H9 (cell line): ENCODE results near the gene VPS72. TPM values are rescaled to one million over a fixed set of nuclear protein-coding genes. Genes with fewer than 3 reads are reported as not detected.
A peak's percentile ranks its signal among the peaks of the same experiment; 100 is the strongest.

ENCODE experiments used
- DNase-seq: peaks from one replicate; pipeline ENCODE4 v3.0.0-alpha.2; 2017
- H2AFZ ChIP-seq: one replicate; pipeline ENCODE4 v1.6.1; 2013; ENCODE audit warnings: mild to moderate bottlenecking, low read length, control low read depth, moderate library complexity
- H2AK5ac ChIP-seq: 2 replicates; pipeline ENCODE4 v1.6.1; 2013; ENCODE audit warnings: low read length, control low read depth, mixed read lengths; ENCODE audit not compliant: insufficient read length
- H2BK120ac ChIP-seq: one replicate; pipeline ENCODE4 v1.6.1; 2013; ENCODE audit warnings: low read depth, mild to moderate bottlenecking, low read length, control low read depth, inconsistent platforms; ENCODE audit not compliant: poor library complexity, severe bottlenecking
- H2BK12ac ChIP-seq: 2 replicates; pipeline ENCODE4 v1.6.1; 2013; ENCODE audit warnings: low read length, control low read depth, mixed read lengths, low read depth; ENCODE audit not compliant: insufficient read length
- H2BK15ac ChIP-seq: 2 replicates; pipeline ENCODE4 v1.6.1; 2013; ENCODE audit warnings: low read depth, low read length, control low read depth
- H2BK20ac ChIP-seq: one replicate; pipeline ENCODE4 v1.6.1; 2013; ENCODE audit warnings: low read depth, mild to moderate bottlenecking, low read length, control low read depth, inconsistent platforms; ENCODE audit not compliant: poor library complexity, severe bottlenecking
- H2BK5ac ChIP-seq: 2 replicates; pipeline ENCODE4 v1.6.1; 2013; ENCODE audit warnings: low read length, control low read depth, mixed read lengths; ENCODE audit not compliant: insufficient read length
- H3K14ac ChIP-seq: 2 replicates; pipeline ENCODE4 v1.6.1; 2013; ENCODE audit warnings: low read length, control low read depth; ENCODE audit not compliant: insufficient read depth
- H3K18ac ChIP-seq: 2 replicates; pipeline ENCODE4 v1.6.1; 2013; ENCODE audit warnings: low read depth, mild to moderate bottlenecking, mixed read lengths, low read length, control low read depth; ENCODE audit not compliant: insufficient read length
- H3K23ac ChIP-seq: 2 replicates; pipeline ENCODE4 v1.6.1; 2013; ENCODE audit warnings: low read length, control low read depth, mixed read lengths, low read depth; ENCODE audit not compliant: insufficient read length
- H3K23me2 ChIP-seq: 2 replicates; pipeline ENCODE4 v1.6.1; 2013; ENCODE audit warnings: low read depth, mild to moderate bottlenecking, mixed read lengths, low read length, control low read depth; ENCODE audit not compliant: insufficient read length, poor library complexity, severe bottlenecking
- H3K27ac ChIP-seq: 2 replicates; pipeline ENCODE4 v1.5.1; 2013; ENCODE audit warnings: low read length, control low read depth, mixed read lengths, low read depth; ENCODE audit not compliant: insufficient read length
- H3K27me3 ChIP-seq: 2 replicates; pipeline ENCODE4 v1.6.1; 2013; ENCODE audit warnings: low read length, control low read depth, inconsistent platforms; ENCODE audit not compliant: insufficient read depth
- H3K4ac ChIP-seq: 2 replicates; pipeline ENCODE4 v1.6.1; 2013; ENCODE audit warnings: low read depth, mild to moderate bottlenecking, control low read depth, inconsistent platforms, low read length, moderate library complexity
- H3K4me1 ChIP-seq: 2 replicates; pipeline ENCODE4 v1.6.1; 2013; ENCODE audit warnings: low read length, control low read depth, inconsistent platforms; ENCODE audit not compliant: insufficient read depth
- H3K4me2 ChIP-seq: 2 replicates; pipeline ENCODE4 v1.6.1; 2013; ENCODE audit warnings: low read length, control low read depth, mixed read lengths; ENCODE audit not compliant: insufficient read length, insufficient read depth
- H3K56ac ChIP-seq: 2 replicates; pipeline ENCODE4 v1.6.1; 2013; ENCODE audit warnings: low read depth, mild to moderate bottlenecking, mixed read lengths, low read length, control low read depth; ENCODE audit not compliant: insufficient read length
- H3K79me1 ChIP-seq: 2 replicates; pipeline ENCODE4 v1.6.1; 2013; ENCODE audit warnings: low read depth, mild to moderate bottlenecking, moderate library complexity, low read length, control low read depth, inconsistent platforms; ENCODE audit not compliant: insufficient read depth, poor library complexity, severe bottlenecking
- H3K79me2 ChIP-seq: 2 replicates; pipeline ENCODE4 v1.6.1; 2013; ENCODE audit warnings: low read length, control low read depth, inconsistent platforms; ENCODE audit not compliant: insufficient read depth
- H3K9ac ChIP-seq: 2 replicates; pipeline ENCODE4 v1.6.1; 2013; ENCODE audit warnings: low read length, control low read depth, mixed read lengths; ENCODE audit not compliant: insufficient read length; ENCODE audit errors: extremely low read depth
- H3K9me3 ChIP-seq: one replicate; pipeline ENCODE4 v1.6.1; 2013; ENCODE audit warnings: low read depth, low read length, inconsistent platforms; ENCODE audit not compliant: control insufficient read depth
- H3T11ph ChIP-seq: one replicate; pipeline ENCODE4 v1.6.1; 2013; ENCODE audit warnings: mild to moderate bottlenecking, low read length, control low read depth, inconsistent platforms
- H4K20me1 ChIP-seq: one replicate; pipeline ENCODE4 v1.6.1; 2013; ENCODE audit not compliant: control insufficient read depth, insufficient read length, insufficient read depth
- H4K5ac ChIP-seq: 2 replicates; pipeline ENCODE4 v1.6.1; 2013; ENCODE audit warnings: low read depth, mild to moderate bottlenecking, mixed read lengths, low read length, control low read depth; ENCODE audit not compliant: insufficient read length
- H4K8ac ChIP-seq: replicated peaks from 2 replicates; pipeline ENCODE4 v1.6.1; 2013; ENCODE audit warnings: low read length, control low read depth, mixed read lengths, low read depth; ENCODE audit not compliant: insufficient read length
- H4K91ac ChIP-seq: 2 replicates; pipeline ENCODE4 v1.6.1; 2013; ENCODE audit warnings: low read depth, mild to moderate bottlenecking, moderate library complexity, mixed read lengths, low read length, control low read depth; ENCODE audit not compliant: insufficient read length
- H3K27ac Mint-ChIP-seq, 3 experiments: 2 replicates in 2 of 3; 3 replicates in 1 of 3; pipeline ENCODE4 v1.8.0; 2020 to 2021; ENCODE audit warnings: mixed read lengths in 3 of 3, mild to moderate bottlenecking in 1 of 3, moderate library complexity in 1 of 3
- H3K27me3 Mint-ChIP-seq: 2 replicates; pipeline ENCODE4 v1.8.0; 2021; ENCODE audit warnings: low read depth, mild to moderate bottlenecking, moderate library complexity, mixed read lengths
- H3K36me3 Mint-ChIP-seq, 3 experiments: 2 replicates in 2 of 3; 3 replicates in 1 of 3; pipeline ENCODE4 v1.8.0; 2020 to 2021; ENCODE audit warnings: low read depth in 3 of 3, mixed read lengths in 3 of 3; ENCODE audit not compliant: insufficient read depth in 1 of 3
- H3K4me1 Mint-ChIP-seq, 2 experiments: 2 replicates each; pipeline ENCODE4 v1.8.0; 2020; ENCODE audit warnings: mixed read lengths in 2 of 2
- H3K4me3 Mint-ChIP-seq, 2 experiments: 2 replicates in 1 of 2; 3 replicates in 1 of 2; pipeline ENCODE4 v1.8.0; 2020 to 2021; ENCODE audit warnings: mild to moderate bottlenecking in 2 of 2, mixed read lengths in 2 of 2, moderate library complexity in 1 of 2
- H3K9me3 Mint-ChIP-seq, 2 experiments: 2 replicates in 1 of 2; 3 replicates in 1 of 2; pipeline ENCODE4 v1.8.0; 2020; ENCODE audit warnings: mild to moderate bottlenecking in 2 of 2, mixed read lengths in 2 of 2, moderate library complexity in 1 of 2
- CTCF ChIP-seq: fragments of 200-600 bp; sonication (generic); conservative IDR thresholded peaks from 3 replicates; pipeline ENCODE4 v1.8.0; 2021; ENCODE audit warnings: antibody characterized with exemption, mild to moderate bottlenecking
- WGBS: extraction: QIAGEN DNeasy Blood & Tissue Kit; methylation state at CpG from one replicate; pipeline ENCODE4 v1.1.7; 2013; ENCODE audit warnings: missing lambda C conversion rate, low lambda C conversion rate, mixed read lengths; ENCODE audit not compliant: insufficient read length; ENCODE audit errors: extremely low coverage; 5-methylcytosine and 5-hydroxymethylcytosine counted together
- total RNA-seq: library from RNA; stranded (reverse); gene quantifications from 2 replicates; pipeline ENCODE4 v1.2.1, GENCODE V29; 2021

Gene VPS72
- total RNA-seq, 1 experiment from 2014 or later = 91.4 TPM

GRCh38 chr1:151130987-151131586, 58.9 kb downstream of the VPS72 start:
- Mint-ChIP-seq H3K4me1 (peaks cover 14 to 25% of the 10 kb centered on the region in 2 experiments), H3K27ac (peak overlapping the region; percentile 61 to 89 (median 81); a peak in 6 of 7 replicates)

More at GRCh38 chr1:151130987-151131586, 58.9 kb downstream of the VPS72 start:
- DNase-seq = peak; percentile 97
- Mint-ChIP-seq H3K36me3 (peaks cover under 1 to 21% (median 17%) of the 10 kb centered on the region in 3 experiments; a peak in 6 of 7 replicates), H3K27me3 (peaks cover 12% of the 10 kb centered on the region), H3K9me3 (no peaks in the 10 kb centered on the region), H3K4me3 (peak overlapping the region; percentile 62 to 76)
- no peak overlapping the region for H3K18ac ChIP-seq
- no peak overlapping the region for H3K9ac ChIP-seq
- no peak overlapping the region for H4K91ac ChIP-seq
- H3K4ac ChIP-seq = no peak overlapping the region
- no peak overlapping the region for H3K14ac ChIP-seq
- WGBS = no CpG with 5 or more reads among the region's 45 CpGs
- no peak overlapping the region for H3K56ac ChIP-seq
- H2BK12ac ChIP-seq = no peak overlapping the region
- H3K27me3 ChIP-seq = no peaks in the 10 kb centered on the region; the same call in 1 of the 2 replicates
- no peaks in the 10 kb centered on the region for H3K79me1 ChIP-seq
- no peak overlapping the region for H4K5ac ChIP-seq
- no peak for TF ChIP-seq CTCF
- no peak overlapping the region for H3T11ph ChIP-seq
- no peak overlapping the region for H3K23ac ChIP-seq
- no peaks in the 10 kb centered on the region for H3K79me2 ChIP-seq
- H3K9me3 ChIP-seq = no peaks in the 10 kb centered on the region
- no peak overlapping the region for H2BK120ac ChIP-seq
- H3K4me1 ChIP-seq = no peaks in the 10 kb centered on the region
- H2BK15ac ChIP-seq = no peak overlapping the region
- H4K20me1 ChIP-seq = no peaks in the 10 kb centered on the region
- no peak overlapping the region for H4K8ac ChIP-seq
- no peak overlapping the region for H2BK5ac ChIP-seq
- peak overlapping the region; percentile 53 for H3K4me2 ChIP-seq
- H3K27ac ChIP-seq = no peak overlapping the region
- H3K23me2 ChIP-seq = peaks cover 15% of the 10 kb centered on the region
- no peak overlapping the region for H2AK5ac ChIP-seq
- no peak overlapping the region for H2AFZ ChIP-seq
- no peak overlapping the region for H2BK20ac ChIP-seq
